ENCODE data around the gene YY1.

DNA sequence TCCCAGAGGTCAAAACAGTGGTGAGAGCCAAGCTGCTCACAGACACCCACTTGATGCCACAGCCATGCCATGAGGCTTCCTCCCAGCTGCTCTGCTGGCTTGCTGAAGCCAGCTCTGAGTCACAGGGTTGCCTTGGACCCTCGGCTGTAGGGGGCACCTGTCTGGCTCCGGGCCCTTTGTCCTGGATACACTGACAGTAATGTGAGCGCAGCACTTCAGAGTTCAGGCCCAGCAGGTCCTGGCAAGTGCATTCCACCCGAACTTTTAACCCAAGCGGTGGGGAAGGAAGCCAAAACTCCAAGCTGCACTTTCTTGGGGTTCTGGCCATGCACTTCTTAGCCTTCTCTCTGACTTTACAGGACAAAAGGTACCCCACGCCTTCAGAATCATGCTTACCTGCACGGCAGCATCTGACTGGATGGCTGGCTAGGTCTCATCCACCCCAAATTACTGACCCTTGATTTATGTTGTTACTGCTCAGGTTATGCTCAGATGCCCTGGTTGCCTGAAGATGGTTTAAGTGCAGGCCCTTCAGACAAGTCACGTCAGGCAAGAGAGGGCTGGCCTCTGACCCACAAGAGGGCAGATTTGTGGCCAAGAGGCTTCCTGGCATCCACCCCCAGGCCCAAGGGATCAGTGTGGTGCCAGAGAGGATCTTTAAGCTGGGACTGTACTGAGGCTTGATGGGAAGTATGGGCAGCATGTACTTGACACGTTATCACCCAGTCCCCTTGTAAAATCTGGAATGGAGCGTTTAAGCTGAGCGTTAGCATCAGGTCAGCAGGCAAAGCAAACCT lies 42.5 kb downstream of the YY1 start:
- TF ChIP-seq, protein P1, sequence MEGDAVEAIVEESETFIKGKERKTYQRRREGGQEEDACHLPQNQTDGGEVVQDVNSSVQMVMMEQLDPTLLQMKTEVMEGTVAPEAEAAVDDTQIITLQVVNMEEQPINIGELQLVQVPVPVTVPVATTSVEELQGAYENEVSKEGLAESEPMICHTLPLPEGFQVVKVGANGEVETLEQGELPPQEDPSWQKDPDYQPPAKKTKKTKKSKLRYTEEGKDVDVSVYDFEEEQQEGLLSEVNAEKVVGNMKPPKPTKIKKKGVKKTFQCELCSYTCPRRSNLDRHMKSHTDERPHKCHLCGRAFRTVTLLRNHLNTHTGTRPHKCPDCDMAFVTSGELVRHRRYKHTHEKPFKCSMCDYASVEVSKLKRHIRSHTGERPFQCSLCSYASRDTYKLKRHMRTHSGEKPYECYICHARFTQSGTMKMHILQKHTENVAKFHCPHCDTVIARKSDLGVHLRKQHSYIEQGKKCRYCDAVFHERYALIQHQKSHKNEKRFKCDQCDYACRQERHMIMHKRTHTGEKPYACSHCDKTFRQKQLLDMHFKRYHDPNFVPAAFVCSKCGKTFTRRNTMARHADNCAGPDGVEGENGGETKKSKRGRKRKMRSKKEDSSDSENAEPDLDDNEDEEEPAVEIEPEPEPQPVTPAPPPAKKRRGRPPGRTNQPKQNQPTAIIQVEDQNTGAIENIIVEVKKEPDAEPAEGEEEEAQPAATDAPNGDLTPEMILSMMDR (IDR thresholded peaks at IDR 0.05): no peak
- no peak for TF ChIP-seq POLR2A (IDR thresholded peaks at IDR 0.05)

Measured in right lobe of liver (tissue), 4 donors.